ENCODE measurements around the gene RAPGEF2.
"Not testable (repeated sequence)": the region's sequence is repeated elsewhere in the genome, so short reads cannot be mapped to it uniquely, and the experiment has no call there.

RAPGEF2 gene

DNA sequence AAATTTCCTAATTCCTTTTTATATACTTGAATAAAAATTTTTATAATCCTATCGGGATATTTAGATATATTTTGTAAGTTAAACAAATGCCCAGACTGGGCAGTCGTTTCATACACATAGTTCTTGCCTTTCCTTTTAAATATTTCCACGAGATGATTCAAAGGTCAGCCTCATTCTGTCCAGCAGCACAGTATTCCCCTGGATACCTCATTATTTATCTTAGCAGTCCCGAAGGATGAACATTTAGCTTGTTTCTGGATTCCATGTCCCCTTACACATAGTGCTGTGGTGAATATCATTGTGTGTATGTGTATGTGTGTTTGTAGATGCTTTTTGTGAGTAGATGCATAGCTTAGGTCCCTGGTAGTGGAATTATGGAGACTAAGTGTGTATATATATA, 38.3 kb downstream of the RAPGEF2 start:
- no peak for DNase-seq

GRCh38 chr4:159142241-159142640, 39.4 kb downstream of the RAPGEF2 start:
- DNase-seq, result no peak

DNA sequence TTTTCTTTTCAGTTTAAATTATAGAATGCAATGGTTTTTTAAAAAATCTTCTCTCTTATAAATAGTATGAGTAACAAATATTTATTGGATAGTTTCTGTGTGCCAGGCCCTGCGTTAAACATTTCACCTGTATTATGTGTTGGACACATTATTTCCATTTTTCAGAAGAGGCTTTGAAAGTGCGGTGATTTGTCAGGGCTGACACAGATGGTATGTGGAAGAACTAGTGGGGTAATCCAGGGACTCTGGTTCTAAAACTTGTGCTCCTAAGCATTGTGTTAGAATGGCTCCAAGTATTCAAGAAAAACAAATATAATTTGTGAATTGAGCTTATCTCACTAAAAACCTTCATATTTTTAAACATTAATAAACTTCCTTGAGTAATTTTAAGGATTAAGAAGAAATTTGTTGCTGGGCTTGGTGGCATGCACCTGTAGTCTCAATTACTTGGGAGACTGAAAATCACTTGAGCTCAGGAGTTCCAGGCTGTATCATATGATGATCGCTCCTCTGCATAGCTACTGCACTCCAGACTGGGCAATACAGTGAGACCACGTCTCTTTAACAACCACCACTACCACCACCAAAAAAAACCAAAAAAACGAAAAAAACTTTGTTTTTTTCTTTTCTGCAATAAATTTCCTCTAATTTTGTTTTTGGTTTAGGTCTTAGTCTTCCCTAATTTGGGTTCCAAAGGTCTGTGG, 40.0 kb downstream of the RAPGEF2 start:
- DNase-seq, result no peak

DNA sequence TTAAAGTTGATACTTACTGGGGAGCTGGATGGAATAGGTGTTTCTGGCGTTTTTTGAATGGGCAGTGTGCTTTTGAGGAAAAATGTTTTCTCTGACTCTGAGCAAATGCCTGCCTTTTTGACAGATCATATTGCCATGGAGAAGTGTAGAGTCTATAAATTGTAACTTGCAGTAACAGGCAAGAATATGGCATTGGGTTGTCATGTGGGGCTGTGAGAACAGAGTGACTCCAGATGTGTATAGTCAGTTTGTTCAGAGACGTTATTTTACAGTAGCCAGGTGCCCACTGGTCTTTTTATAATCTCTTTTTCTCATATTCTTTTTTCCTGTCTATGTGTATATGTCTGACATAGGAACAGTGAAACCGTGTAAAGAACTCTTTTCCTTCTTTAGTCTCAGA, 40.8 kb downstream of the RAPGEF2 start:
- no peak for DNase-seq

GRCh38 chr4:159144112-159144694, 41.3 kb downstream of the RAPGEF2 start:
- DNase-seq, result no peak

DNA sequence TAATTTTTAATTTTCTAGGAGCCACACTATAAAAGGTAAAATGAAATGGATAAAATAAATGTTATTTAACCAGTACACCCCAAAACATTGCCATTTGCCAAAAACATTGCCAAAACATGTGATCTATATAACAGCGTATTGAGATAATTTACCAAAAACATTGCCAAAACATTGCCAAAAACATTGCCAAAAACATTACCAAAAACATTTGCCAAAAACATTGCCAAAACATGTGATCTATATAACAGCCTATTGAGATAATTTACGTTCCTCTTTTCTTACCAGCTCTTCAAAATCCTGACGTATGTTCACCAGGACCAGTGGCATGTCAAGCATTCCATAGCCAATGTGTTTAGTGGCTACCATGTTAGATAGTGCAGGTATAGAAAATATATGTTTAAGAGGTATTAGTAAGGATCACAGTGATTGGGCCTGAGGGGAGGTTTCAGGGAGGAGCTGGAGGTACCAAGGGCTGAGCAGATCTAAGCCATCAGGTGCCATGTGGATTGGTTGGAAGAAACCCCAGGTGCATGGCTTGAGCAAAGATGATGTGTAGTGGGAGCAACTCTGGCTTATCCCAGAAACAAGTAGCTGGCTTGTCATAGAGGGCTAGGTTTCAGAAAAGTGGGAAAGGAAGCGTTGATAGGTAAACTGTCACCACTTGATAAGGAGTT, 42.6 kb downstream of the RAPGEF2 start:
- DNase-seq, result no peak

DNA sequence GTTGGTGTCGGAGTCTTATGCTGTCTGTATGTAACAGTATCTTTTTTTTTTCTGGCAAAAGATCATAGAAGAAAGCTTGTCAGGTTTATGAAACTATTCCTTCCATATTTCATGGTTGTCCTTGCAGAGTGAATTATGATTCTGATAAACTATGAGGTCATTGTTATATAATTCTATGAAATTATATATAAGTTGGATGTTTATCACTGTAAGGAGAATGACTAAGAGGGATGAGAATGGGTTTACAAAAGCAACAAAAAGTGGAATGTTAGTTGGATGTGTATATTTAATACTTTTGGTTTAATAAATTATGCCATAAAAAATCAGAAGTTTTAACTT, 43.1 kb downstream of the RAPGEF2 start:
- no peak for DNase-seq

- DNase-seq, result no peak
These were observed 43.6 kb downstream of the RAPGEF2 start for GRCh38 chr4:159146488-159146887.

DNA sequence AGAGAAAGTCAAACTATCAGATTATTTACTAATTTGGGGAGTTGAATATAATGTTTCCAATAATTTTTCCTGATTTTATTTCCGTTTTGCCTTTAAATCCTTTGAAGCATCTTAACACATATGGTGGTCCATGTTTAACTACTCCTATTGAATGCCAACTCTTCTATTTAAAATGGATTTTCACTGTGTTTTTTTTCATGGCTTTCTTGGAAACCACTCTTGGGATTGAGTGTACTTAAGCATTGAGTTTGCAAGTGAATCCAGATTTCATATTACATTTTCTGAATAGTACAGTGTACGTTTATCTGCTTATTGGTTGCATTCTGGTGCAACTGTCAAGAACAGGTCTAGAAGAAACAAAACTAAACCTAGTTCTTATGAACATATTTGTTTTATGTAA, 45.6 kb downstream of the RAPGEF2 start:
- DNase-seq, result no peak

GRCh38 chr4:159149666-159150065, 46.8 kb downstream of the RAPGEF2 start:
- no peak for DNase-seq

GRCh38 chr4:159150396-159150795, 47.5 kb downstream of the RAPGEF2 start:
- DNase-seq, result no peak

GRCh38 chr4:159150821-159151390, 48.0 kb downstream of the RAPGEF2 start:
- no peak for DNase-seq

- no peak for DNase-seq
These were observed 48.8 kb downstream of the RAPGEF2 start for GRCh38 chr4:159151689-159152088.

- DNase-seq, result no peak
These were observed 49.3 kb downstream of the RAPGEF2 start for GRCh38 chr4:159152181-159152580.

GRCh38 chr4:159153669-159154068, 50.8 kb downstream of the RAPGEF2 start:
- DNase-seq, result no peak

GRCh38 chr4:159155119-159155518, 52.2 kb downstream of the RAPGEF2 start:
- DNase-seq, result no peak

DNA sequence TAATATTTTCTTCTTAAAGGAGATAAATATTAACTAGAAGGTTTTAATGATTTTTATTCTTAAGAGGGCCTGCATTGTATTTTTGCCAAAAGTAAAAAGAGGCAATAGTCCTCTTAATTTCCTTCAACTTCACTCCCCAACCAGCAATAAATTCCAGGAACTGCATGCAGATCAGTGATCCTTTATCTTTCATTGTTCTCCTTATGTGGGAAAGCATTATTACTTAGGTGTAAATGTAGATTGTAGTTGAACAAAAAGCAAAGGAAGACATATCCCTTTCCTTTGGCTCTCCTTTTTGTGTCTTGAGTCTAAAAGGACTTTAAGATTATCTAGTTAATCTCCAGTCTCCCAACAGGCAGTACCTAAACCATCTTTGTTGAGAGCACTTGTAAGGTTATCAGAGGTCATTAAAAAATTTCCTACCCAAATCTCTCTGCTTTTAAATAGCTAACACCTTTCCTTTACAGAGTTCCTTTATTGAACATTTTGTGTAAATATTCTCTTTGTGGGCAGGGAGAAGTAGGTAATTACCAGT, 55.3 kb downstream of the RAPGEF2 start:
- no peak for DNase-seq

DNA sequence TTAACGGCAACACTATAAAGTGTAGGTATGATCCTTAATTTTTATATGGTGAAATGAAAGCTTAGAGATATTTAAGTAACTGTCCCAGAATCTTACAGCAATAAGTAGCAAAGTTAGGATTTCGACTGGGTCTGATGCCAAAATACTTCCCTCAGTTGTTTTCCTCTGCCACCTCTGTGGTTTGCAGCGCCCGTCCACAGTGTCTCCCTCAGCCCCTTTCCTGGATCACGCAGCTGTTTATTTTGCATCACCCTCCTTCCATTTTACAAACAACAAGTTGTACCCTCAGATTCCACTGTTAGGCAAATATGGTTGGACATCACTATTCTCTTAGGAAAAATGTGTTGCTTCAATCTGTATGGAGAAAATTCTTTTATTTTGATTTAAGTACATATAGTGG, 56.1 kb downstream of the RAPGEF2 start:
- no peak for DNase-seq

DNA sequence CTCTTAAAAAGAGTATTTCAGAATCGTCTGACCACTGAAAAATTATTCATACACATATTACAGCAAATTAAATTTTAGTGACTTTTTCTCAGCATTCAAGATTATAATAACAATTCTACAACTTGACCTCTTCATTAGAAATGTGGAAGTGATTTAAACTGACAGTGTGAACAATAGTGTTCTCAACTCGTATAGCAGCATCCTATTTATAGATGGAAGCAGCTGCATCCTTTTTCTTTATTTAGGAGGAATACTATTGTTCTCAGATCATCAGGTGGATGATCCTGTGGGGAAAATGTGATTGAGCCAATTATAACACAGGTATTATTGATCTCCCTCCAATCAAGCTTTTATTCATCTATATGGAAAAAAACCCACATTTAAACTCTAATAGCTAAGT, 56.7 kb downstream of the RAPGEF2 start:
- DNase-seq, result no peak

- no peak for DNase-seq
These were observed 57.4 kb downstream of the RAPGEF2 start for GRCh38 chr4:159160242-159160641.

GRCh38 chr4:159161436-159161835, 58.6 kb downstream of the RAPGEF2 start:
- DNase-seq, result not testable (repeated sequence)

DNA sequence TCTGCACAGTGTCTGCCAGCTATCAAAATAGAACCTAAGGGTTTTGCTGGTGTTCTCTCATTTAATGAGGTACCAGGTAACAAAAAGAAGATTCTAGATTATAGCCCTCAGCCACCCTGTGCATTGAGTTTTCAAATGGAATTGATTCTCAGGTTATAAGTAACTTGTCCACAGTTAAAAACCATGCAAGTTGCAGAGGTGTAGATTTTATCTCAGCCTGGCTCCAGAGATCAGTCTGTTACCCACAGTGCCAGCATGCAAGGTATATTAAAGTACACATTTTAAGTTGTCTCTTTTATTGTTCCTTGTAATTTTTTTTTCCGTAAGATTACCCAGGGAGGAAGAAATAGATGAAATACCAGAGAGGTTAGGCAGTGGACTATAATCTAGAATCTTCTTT, 59.7 kb downstream of the RAPGEF2 start:
- DNase-seq, result no peak

DNA sequence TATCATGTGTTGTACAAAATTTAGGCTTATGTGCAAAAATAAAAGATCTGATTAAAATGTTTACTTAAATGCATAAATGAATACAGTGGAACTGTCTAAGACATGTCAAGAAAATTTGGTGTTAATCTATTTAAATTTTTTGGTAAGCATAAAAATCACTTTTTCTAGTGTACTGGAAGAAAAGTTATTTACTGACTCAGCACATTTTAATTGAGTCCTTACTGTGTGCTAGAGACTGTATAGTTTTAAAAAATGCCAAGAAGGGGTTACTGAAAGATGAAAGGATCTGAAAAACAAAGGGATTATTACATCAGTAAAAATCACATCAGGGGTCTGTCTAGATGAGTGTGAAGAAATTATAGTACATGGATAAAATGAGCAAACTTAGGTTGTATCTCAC, 60.6 kb downstream of the RAPGEF2 start:
- DNase-seq, result no peak

Measured in cortex of kidney (tissue), 1 donor.